Lung (tissue), 12 donors: ENCODE measurements around the gene COL6A2. TPM values are rescaled to one million over a fixed set of nuclear protein-coding genes. Genes with fewer than 3 reads are reported as not detected.

Source experiments
- ATAC-seq: fragments of 200-7000 bp; cut with Tn5 transposase; one replicate; pipeline ENCODE4 v1.9.1; 2020; ENCODE audit warnings: moderate number of reproducible peaks; ENCODE audit not compliant: insufficient read depth, low FRiP score
- DNase-seq, 3 donors: peaks; one replicate each; pipeline ENCODE4 v3.0.0-alpha.2; 2013 to 2017
- H3K27ac ChIP-seq, 2 donors: one replicate each; pipeline ENCODE4 v1.5.1; 2013; ENCODE audit warnings: mild to moderate bottlenecking in 2 of 2, moderate library complexity in 2 of 2, control low read depth in 1 of 2, inconsistent platforms in 1 of 2, low read depth in 1 of 2, low read length in 1 of 2
- H3K27me3 ChIP-seq, 3 donors: one replicate each; pipeline ENCODE4 v1.5.1; 2013; ENCODE audit warnings: low read length in 2 of 3; ENCODE audit not compliant: control insufficient read depth in 3 of 3, insufficient read depth in 3 of 3
- H3K36me3 ChIP-seq, 4 donors: one replicate each; pipeline ENCODE4 v1.5.1; 2013; ENCODE audit warnings: low read length in 4 of 4, mild to moderate bottlenecking in 1 of 4, moderate library complexity in 1 of 4; ENCODE audit not compliant: control insufficient read depth in 4 of 4, insufficient read depth in 4 of 4
- H3K4me1 ChIP-seq, 5 donors: one replicate each; pipeline ENCODE4 v1.5.1; 2013; ENCODE audit warnings: low read length in 5 of 5, mild to moderate bottlenecking in 2 of 5, moderate library complexity in 1 of 5; ENCODE audit not compliant: control insufficient read depth in 5 of 5, insufficient read depth in 5 of 5
- H3K4me3 ChIP-seq: one replicate; pipeline ENCODE4 v1.5.1; 2013; ENCODE audit warnings: mild to moderate bottlenecking, control low read depth, moderate library complexity
- H3K9ac ChIP-seq, 2 donors: one replicate each; pipeline ENCODE4 v1.5.1; 2013; ENCODE audit warnings: low read length in 2 of 2, control low read depth in 1 of 2; ENCODE audit not compliant: insufficient read depth in 1 of 2
- H3K9me3 ChIP-seq, 4 donors: one replicate each; pipeline ENCODE4 v1.5.1; 2013; ENCODE audit warnings: low read length in 3 of 4, mild to moderate bottlenecking in 1 of 4, moderate library complexity in 1 of 4; ENCODE audit not compliant: control insufficient read depth in 4 of 4, insufficient read depth in 3 of 4
- CTCF ChIP-seq: IDR thresholded peaks from 2 replicates; pipeline ENCODE4 v1.5.1; 2012; ENCODE audit warnings: mild to moderate bottlenecking; ENCODE audit errors: control extremely low read depth, extremely low read depth
- WGBS, 2 donors: extraction: QIAGEN DNeasy Blood & Tissue Kit; methylation state at CpG; one replicate each; pipeline ENCODE4 v1.1.7; 2013; 5-methylcytosine and 5-hydroxymethylcytosine counted together
- polyA plus RNA-seq, 2 donors: library from polyadenylated mRNA; stranded (reverse); fragments of 200-250 nt; gene quantifications; one replicate each; pipeline ENCODE4 v1.2.1, GENCODE V29; 2013
- total RNA-seq, 2 donors: library from RNA; depleted of rRNA in 1 of 2; stranded (reverse); fragments of >200 nt in 1 of 2; gene quantifications; one replicate each; pipeline ENCODE4 v1.2.1, GENCODE V29; 2014 to 2021
- donor health status: control.
- donor health status: control.
- donor health status: Bipolar disorder and iron deficiency.
- donor health status: healthy.
- donor health status: DM: yes; HTN: yes; CAD: no.

COL6A2 gene
- total and polyA plus RNA-seq, 4 donors, result 192 to 466 (median 292) TPM

DNA sequence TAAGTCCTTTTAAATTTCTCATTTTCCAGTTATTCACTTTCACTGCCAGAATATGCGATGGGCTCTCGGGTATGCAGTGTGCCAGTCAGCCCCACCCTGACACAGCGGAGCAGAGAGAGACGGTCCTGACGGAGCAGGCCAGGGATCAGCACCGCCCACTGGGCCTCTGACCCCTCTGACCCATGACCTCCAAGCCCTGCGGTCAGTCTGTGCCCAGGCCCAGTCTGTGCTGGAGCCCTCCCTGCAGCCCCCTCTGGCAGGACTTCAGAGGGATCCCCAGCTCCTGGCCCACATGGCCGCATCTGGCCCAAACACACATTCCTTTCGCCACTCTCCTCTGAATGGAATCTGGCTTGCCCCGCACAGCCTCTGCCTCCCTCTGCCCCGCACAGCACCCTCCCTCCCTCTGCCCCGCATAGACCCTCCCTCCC, 43.4 kb upstream of the COL6A2 start:
- TF ChIP-seq CTCF, result no peak
- 66 to 74% methylated on average over 12 of the region's 12 CpGs for WGBS, 2 donors
- no peak overlapping the region for H3K4me3 ChIP-seq
- H3K9ac ChIP-seq, result no peak overlapping the region
- ATAC-seq (no peak), DNase-seq (peak; percentile 67 to 73 (median 70))
- H3K27me3 ChIP-seq, result peaks cover 0 to 3% (median 0%) of the 10 kb centered on the region in 3 donors
- peaks cover 0 to 59% (median 20%) of the 10 kb centered on the region in 5 donors for H3K4me1 ChIP-seq
- no peaks in the 10 kb centered on the region for H3K36me3 ChIP-seq
- peaks cover 0 to 5% (median under 1%) of the 10 kb centered on the region in 4 donors for H3K9me3 ChIP-seq
- peak overlapping the region in 1 of 2 donors; percentile 37 for H3K27ac ChIP-seq

DNA sequence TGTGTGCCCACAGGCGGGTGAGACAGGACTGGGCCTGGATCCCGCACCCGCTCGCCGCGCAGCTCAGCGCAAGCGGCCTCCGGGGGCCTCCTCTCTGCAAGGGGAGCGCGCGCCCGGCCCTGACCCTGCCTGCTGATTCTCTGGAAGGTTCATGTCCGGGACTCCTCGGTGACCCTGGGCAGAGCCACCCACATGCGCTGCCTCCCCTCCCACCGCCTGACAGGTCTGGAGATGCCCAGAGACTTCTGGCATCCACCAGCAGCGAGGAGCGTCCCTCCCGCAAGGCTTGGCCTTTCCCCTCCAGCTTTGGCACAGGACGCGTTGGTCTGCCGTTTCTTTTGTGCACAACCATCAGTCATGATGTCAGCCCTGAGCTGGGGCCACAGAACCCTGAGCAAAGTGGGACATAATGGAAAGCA, 42.0 kb upstream of the COL6A2 start:
- Histone ChIP-seq H3K4me3 (no peak overlapping the region), H3K4me1 (peaks cover 0 to 45% (median 12%) of the 10 kb centered on the region in 5 donors), H3K27me3 (peaks cover 0 to 3% (median 0%) of the 10 kb centered on the region in 3 donors), H3K9me3 (peaks cover 0 to 5% (median under 1%) of the 10 kb centered on the region in 4 donors), H3K36me3 (no peaks in the 10 kb centered on the region), H3K9ac (peak overlapping the region in 1 of 2 donors; percentile 36), H3K27ac (peak overlapping the region; percentile 63 to 80)
- 78 to 89% methylated on average over 23 of the region's 23 CpGs for WGBS, 2 donors
- ATAC-seq (no peak), DNase-seq (no peak)
- TF ChIP-seq CTCF, result no peak

- ATAC-seq (peak; percentile 30), DNase-seq (peak; percentile 82 to 93 (median 84))
- Histone ChIP-seq H3K4me1 (peaks cover 0 to 39% (median 9%) of the 10 kb centered on the region in 5 donors), H3K9me3 (peaks cover 0 to 5% (median under 1%) of the 10 kb centered on the region in 4 donors), H3K36me3 (no peaks in the 10 kb centered on the region), H3K4me3 (no peak overlapping the region), H3K27ac (peak overlapping the region; percentile 74 to 84), H3K27me3 (peaks cover 0 to 3% (median 0%) of the 10 kb centered on the region in 3 donors), H3K9ac (peak overlapping the region; percentile 29 to 36)
- TF ChIP-seq CTCF, result no peak
- 50 to 56% methylated on average over 26 of the region's 26 CpGs for WGBS, 2 donors
Observed at GRCh38 chr21:46056450-46056903, 41.4 kb upstream of the COL6A2 start.
